GM19239 (cell line): ENCODE results near the gene VWA2.

Experiments
- DNase-seq: peaks from one replicate; pipeline ENCODE4 v3.0.0; 2011; ENCODE audit warnings: low spot score; ENCODE audit not compliant: insufficient read length
- FAIRE-seq: peaks from 2 replicates; lab custom pipeline; 2011; peaks lifted over from hg19 to GRCh38; lab: Jason Lieb, UNC

VWA2 gene

GRCh38 chr10:114245121-114245791 is 6.2 kb downstream of the VWA2 start:
- DNase-seq (no peak), FAIRE-seq (no peak)

DNA sequence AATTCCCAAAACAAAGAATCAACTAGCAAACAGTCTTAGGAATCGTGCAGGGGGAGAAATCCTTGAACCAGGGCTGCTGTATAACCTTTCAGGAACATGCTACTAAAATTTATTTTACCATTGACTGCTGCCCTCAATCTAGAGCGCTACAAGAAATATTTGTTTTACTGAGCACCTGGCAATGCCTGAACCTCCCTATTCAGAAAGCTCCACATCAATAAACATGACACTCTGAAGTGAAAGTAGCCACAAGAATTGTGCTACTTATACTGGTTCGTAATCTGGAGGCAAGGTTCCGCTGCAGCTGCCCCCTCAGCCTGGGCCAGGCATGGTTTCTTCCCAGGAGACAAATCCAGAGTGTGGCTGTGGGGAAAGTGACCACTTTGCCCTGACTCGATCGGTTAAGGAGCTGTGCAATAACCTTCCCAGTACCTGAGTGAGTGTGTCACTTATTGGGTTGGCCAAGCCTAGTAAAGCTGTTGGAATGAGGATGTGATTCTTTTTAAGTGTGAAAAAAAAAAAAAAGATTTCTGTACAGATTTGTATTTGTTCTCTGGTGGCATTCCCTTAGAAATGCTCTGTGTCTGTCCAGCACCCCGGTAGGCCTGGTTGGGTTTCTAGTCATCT is 7.7 kb downstream of the VWA2 start:
- DNase-seq (no peak), FAIRE-seq (no peak)

DNA sequence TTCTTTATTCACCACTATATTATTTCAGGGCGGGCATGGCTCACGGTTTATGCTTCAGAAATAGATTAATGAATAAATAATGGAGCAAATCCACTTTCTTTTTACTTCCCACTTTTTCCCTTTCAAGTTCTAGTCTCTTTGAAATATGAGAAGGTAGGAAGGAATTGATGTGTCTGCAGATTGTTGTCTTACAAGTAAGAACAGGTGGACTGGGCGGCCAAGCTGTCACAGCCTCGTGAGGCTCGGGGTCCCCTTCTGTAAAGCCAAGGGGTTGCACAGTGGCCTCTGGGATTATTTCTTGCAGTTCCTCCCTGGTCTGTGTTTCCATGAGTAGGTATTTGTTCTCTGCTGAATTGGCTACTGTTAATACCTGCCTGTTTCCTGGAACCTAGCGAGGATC is 11.2 kb downstream of the VWA2 start:
- FAIRE-seq (no peak), DNase-seq (no peak)

DNA sequence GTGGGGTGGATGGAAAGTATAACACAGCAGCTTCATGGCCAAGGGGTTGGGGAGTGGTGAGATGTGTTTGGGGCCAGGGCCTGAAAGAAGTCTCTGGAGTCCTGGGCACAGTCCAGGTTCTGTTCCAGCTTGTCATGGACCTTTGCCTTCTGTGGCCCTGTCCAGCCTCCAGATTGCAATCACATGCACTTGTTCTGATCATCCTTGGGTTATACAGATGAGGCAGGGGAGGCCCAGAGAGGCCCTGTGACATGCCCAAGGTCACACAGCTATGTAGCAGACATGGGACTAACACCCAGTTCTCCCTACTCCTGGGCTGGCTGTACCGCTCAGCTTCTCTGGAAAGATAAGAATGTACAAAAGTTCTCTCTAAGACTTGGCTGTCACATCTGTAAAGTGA is 11.7 kb downstream of the VWA2 start:
- DNase-seq (no peak), FAIRE-seq (no peak)

DNA sequence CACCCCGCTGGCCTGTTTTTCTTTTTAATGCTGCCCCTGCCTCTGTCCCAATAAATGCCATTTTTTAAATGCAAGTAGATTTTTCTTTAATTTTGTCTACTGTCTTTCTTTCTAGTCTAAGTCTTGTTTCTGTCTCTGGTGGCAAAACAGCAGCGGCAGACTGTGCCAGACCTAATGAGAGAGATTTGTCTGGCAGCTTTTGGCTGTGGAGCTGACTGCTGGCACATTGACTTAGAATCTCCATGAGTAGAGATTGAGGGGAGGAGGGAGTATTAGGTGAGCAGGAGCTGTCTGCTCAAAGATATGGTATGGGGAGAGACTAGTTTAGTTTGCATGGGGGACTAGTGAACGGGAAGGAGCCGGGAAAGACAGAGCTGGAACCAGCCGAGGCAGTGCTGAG is 13.0 kb downstream of the VWA2 start:
- no peak for FAIRE-seq
- no peak for DNase-seq

DNA sequence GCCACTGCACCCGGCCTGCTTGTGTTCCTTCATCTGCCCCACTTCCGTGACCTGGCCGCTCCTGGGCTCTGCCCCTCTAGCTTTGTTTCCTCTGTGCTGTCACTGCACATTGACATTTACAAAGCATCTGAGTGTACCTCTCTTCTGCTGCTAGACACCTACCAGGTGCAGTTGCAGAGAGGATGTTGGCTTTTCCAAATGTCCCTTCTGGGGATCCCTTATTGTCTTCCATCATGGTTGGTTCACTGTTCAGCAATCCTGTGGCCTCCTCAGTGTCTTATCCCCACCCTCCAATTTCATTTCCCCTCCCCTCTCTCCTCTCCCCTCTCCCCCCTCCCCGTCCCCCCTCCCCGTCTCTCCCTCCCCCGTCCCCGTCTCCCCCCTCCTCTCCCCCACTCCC is 13.8 kb downstream of the VWA2 start:
- no peak for FAIRE-seq
- DNase-seq, result no peak

- FAIRE-seq (no peak), DNase-seq (no peak)
These were observed 16.2 kb downstream of the VWA2 start for GRCh38 chr10:114255227-114255626.

GRCh38 chr10:114256008-114256765 is 17.1 kb downstream of the VWA2 start:
- no peak for DNase-seq
- FAIRE-seq, result no peak

DNA sequence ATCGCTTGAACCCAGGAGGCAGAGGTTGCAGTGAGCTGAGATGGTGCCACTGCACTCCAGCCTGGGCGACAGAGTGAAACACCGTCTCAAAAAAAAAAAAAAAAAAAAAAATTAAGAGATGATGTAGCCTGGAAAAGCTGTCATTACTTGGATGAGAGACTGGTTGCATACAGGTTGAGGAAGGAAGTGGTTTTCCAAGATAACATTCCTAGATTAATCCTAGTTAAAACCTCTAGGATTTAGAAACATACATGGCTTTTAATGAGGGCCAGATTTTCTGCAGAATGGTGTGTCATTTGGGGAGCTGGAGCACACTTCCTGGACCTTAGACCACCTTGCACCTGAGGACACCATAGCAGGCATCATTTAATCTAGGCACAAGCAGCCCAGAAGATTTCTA is 17.8 kb downstream of the VWA2 start:
- DNase-seq (no peak), FAIRE-seq (no peak)

DNA sequence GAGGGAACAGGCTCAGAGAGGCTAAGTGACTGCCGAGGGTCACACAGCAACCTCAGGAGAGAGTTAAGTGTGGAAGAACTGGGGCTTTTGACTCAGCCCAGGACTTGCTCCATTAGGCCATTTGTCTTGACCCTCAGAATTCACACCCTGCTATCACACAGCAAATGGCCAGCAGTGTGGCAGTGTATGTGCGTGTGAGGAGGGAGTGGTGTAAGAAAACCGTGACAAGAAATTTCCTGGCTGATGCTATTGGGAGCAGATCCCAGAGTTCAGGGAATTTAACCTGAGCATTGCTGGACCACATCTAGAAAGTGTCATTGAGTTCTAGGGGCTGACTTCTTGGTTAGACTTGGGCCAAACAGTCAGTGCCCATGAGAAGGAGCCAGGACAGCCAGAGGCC is 18.4 kb downstream of the VWA2 start:
- FAIRE-seq, result no peak
- DNase-seq, result no peak

GRCh38 chr10:114258274-114258840 is 19.3 kb downstream of the VWA2 start:
- FAIRE-seq (no peak), DNase-seq (no peak)

- DNase-seq (no peak), FAIRE-seq (no peak)
These were observed 20.8 kb downstream of the VWA2 start for GRCh38 chr10:114259824-114260223.

- FAIRE-seq (no peak), DNase-seq (no peak)
These were observed 21.3 kb downstream of the VWA2 start for GRCh38 chr10:114260366-114260765.

GRCh38 chr10:114261076-114261475 is 22.0 kb downstream of the VWA2 start:
- DNase-seq (no peak), FAIRE-seq (no peak)

GRCh38 chr10:114262496-114262895 is 23.4 kb downstream of the VWA2 start:
- no peak for DNase-seq
- no peak for FAIRE-seq

GRCh38 chr10:114265392-114266053 is 26.5 kb downstream of the VWA2 start:
- FAIRE-seq, result no peak
- DNase-seq, result no peak

GRCh38 chr10:114266521-114266920 is 27.5 kb downstream of the VWA2 start:
- DNase-seq (no peak), FAIRE-seq (no peak)

DNA sequence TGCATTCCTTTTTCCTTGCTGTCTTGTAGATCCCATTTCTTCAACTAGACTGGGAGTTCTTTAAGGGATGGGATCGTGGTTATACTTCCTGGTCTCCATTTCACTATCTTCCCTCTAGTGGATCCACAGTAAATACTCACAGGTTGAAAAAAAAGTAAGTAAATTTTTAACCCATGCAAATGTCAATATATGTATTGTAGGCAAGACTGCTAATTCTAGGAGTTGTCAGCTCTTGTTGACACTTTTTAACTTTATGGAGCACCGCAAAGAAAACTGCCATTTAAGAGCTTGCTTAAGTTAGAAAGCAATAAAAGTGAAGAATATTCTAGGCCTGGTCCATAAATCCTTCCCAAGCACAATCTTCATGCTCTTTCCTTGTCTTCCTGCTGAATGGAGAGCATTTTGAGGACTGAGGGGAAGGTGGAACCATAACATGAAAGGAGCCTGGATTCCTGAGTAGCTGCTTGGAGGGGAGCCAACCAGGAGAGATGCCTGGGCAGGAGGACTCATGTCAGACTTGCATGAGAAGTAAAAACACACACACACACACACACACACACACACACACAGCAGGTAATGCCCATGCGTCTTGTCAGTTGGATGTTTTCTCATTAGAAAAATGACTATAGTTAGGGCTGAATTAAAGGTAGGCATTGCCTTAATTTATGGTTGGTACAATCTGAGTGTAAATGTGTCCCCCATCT is 32.2 kb downstream of the VWA2 start:
- DNase-seq (no peak), FAIRE-seq (no peak)

DNA sequence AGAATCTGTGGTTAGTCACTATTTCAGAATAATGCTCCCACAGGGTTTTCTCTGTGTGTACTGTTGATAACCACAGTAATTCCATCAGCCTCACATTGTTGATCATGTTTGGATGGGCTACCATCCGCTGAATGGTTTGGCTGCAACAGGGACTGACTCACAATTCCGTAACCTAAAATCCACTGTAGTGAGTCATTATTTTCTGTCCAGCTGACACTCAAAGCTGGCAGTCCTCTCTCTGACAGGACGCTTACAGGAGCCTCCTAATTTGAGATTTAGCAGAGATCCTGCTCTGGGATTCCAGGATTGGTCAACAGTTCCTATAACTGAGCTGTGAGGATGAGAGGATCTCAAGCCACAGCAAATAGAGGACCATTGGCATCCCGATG is 32.7 kb downstream of the VWA2 start:
- FAIRE-seq (no peak), DNase-seq (no peak)

GRCh38 chr10:114272696-114273095 is 33.6 kb downstream of the VWA2 start:
- no peak for FAIRE-seq
- no peak for DNase-seq
